ENCODE results near the gene SPSB1. TPM values are rescaled to one million over a fixed set of nuclear protein-coding genes. Genes with fewer than 3 reads are reported as not detected.

SPSB1 gene
- total and polyA plus RNA-seq, 10 of the 15 experiments (the other 5 are each of a cell fraction or from before 2014, with no cell fraction given): 0.02 to 2.0 (median 0.90) TPM; not detected in 1

DNA sequence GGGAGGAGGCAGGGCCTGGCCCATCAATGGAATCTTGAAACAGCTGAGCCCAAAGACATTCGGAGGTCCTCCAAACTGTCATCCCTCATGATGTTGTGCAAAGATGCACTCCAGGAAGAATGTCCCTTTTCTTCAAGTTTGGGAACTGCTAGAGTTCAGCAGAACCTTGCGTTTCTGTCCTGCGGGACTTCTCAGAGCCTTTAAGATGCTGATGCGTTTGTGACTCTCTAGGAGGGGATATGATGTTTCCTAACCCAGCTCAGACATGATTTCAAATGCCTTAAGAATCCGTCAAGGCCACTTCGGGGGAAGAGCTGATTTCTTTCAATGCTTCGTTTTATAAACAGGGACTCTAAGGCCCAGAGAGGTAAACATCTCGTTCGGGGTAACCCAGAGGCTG is 35.5 kb downstream of the SPSB1 start:
- in situ Hi-C loops (cut with MboI) (no loop called here), intact Hi-C loops (cut with micrococcal nuclease; ENCODE audit: unreplicated experiment) (no loop called here)
- DNase-seq (ENCODE audit: low read depth, low spot score) (no peak), FAIRE-seq (no peak), ATAC-seq (no peak)
- H3K36me3 ChIP-seq (ENCODE audit: control insufficient read depth in 2 of 2, insufficient read depth in 2 of 2, low read length in 1 of 2): no peaks in the 10 kb centered on the region
- no peak overlapping the region for H2AFZ ChIP-seq (ENCODE audit: control insufficient read depth, low read depth, low read length)
- no peaks in the 10 kb centered on the region for H3K79me2 ChIP-seq (ENCODE audit: control insufficient read depth, insufficient read depth, low read length)
- H3K4me2 ChIP-seq (ENCODE audit: control insufficient read depth, insufficient read depth): no peak overlapping the region
- 60% methylated on average over 9 of the region's 9 CpGs for WGBS (ENCODE audit: insufficient coverage, insufficient replicate concordance, low lambda C conversion rate, missing lambda C conversion rate)
- ChIA-PET RAD21 (ENCODE audit: unreplicated experiment) (no interaction called here), CTCF (interaction anchor here (0.7 to 1.0 kb wide), 2 partner anchors 43 to 275 kb away, joined by 3 read pairs; no protein-coding TSS in a partner anchor), SMC1A (ENCODE audit: uncharacterized antibody, unreplicated experiment) (no interaction called here), POLR2A (interaction anchor here (0.5 kb wide), 1 partner anchor 10 kb away, joined by 4 read pairs; no protein-coding TSS in a partner anchor)
- TF ChIP-seq STAT3 (IDR thresholded peaks at IDR 0.05; ENCODE audit: low read depth, low read length) (no peak), STAT1 (conservative IDR thresholded peaks at IDR 0.05) (no peak), CHD2 (IDR thresholded peaks at IDR 0.05; ENCODE audit: borderline replicate concordance, low read depth, low read length) (no peak), YBX1 (IDR thresholded peaks at IDR 0.05) (no peak), NBN (IDR thresholded peaks at IDR 0.05) (no peak), MYB (IDR thresholded peaks at IDR 0.05; ENCODE audit: borderline replicate concordance, low read depth, low read length) (no peak), SP1 (IDR thresholded peaks at IDR 0.05; ENCODE audit: low read depth, low read length) (no peak), SIX5 (IDR thresholded peaks at IDR 0.05; ENCODE audit: low read depth, low read length, severe bottlenecking) (no peak), SMAD1 (IDR thresholded peaks at IDR 0.05; ENCODE audit: low read depth, partially characterized antibody) (no peak), ZNF274 (IDR thresholded peaks at IDR 0.05; ENCODE audit: insufficient read depth, insufficient read length) (no peak)
- TF ChIP-seq, protein P1, sequence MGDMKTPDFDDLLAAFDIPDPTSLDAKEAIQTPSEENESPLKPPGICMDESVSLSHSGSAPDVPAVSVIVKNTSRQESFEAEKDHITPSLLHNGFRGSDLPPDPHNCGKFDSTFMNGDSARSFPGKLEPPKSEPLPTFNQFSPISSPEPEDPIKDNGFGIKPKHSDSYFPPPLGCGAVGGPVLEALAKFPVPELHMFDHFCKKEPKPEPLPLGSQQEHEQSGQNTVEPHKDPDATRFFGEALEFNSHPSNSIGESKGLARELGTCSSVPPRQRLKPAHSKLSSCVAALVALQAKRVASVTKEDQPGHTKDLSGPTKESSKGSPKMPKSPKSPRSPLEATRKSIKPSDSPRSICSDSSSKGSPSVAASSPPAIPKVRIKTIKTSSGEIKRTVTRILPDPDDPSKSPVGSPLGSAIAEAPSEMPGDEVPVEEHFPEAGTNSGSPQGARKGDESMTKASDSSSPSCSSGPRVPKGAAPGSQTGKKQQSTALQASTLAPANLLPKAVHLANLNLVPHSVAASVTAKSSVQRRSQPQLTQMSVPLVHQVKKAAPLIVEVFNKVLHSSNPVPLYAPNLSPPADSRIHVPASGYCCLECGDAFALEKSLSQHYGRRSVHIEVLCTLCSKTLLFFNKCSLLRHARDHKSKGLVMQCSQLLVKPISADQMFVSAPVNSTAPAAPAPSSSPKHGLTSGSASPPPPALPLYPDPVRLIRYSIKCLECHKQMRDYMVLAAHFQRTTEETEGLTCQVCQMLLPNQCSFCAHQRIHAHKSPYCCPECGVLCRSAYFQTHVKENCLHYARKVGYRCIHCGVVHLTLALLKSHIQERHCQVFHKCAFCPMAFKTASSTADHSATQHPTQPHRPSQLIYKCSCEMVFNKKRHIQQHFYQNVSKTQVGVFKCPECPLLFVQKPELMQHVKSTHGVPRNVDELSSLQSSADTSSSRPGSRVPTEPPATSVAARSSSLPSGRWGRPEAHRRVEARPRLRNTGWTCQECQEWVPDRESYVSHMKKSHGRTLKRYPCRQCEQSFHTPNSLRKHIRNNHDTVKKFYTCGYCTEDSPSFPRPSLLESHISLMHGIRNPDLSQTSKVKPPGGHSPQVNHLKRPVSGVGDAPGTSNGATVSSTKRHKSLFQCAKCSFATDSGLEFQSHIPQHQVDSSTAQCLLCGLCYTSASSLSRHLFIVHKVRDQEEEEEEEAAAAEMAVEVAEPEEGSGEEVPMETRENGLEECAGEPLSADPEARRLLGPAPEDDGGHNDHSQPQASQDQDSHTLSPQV (IDR thresholded peaks at IDR 0.05): no peak
- TF ChIP-seq, protein P2, sequence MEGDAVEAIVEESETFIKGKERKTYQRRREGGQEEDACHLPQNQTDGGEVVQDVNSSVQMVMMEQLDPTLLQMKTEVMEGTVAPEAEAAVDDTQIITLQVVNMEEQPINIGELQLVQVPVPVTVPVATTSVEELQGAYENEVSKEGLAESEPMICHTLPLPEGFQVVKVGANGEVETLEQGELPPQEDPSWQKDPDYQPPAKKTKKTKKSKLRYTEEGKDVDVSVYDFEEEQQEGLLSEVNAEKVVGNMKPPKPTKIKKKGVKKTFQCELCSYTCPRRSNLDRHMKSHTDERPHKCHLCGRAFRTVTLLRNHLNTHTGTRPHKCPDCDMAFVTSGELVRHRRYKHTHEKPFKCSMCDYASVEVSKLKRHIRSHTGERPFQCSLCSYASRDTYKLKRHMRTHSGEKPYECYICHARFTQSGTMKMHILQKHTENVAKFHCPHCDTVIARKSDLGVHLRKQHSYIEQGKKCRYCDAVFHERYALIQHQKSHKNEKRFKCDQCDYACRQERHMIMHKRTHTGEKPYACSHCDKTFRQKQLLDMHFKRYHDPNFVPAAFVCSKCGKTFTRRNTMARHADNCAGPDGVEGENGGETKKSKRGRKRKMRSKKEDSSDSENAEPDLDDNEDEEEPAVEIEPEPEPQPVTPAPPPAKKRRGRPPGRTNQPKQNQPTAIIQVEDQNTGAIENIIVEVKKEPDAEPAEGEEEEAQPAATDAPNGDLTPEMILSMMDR (IDR thresholded peaks at IDR 0.05 in 2 of 3, conservative IDR thresholded peaks at IDR 0.05 in 1 of 3; ENCODE audit: control insufficient read depth in 2 of 3, extremely low read depth in 1 of 3, insufficient read depth in 1 of 3, low read depth in 3 of 3, low read length in 3 of 3): no peak
- H3K27ac ChIP-seq (ENCODE audit: control insufficient read depth, insufficient read depth): no peak overlapping the region
- H3K9ac ChIP-seq (ENCODE audit: control insufficient read depth, insufficient read depth, low read length): no peak overlapping the region
- no TSS peak for BruUV-seq (replicated peaks)
- no peaks in the 10 kb centered on the region; a peak in 1 of 4 replicates for H3K27me3 ChIP-seq (replicated peaks in 1 of 2; ENCODE audit: control insufficient read depth in 2 of 2, insufficient read depth in 2 of 2, low read length in 1 of 2)
- H3K4me1 ChIP-seq (ENCODE audit: control insufficient read depth, insufficient read depth, low read length): 0 out of 2 replicates have a peak, but pooled peaks cover 3% of the 10 kb centered on the region
- H4K20me1 ChIP-seq (ENCODE audit: control insufficient read depth, insufficient read depth): no peaks in the 10 kb centered on the region
- no peaks in the 10 kb centered on the region for H3K9me3 ChIP-seq (replicated peaks; ENCODE audit: control insufficient read depth, insufficient read depth, low read length)
- H3K4me3 ChIP-seq: no peak overlapping the region

Measured in GM12878 (cell line).